ENCODE data around the gene ZNF182. TPM values are rescaled to one million over a fixed set of nuclear protein-coding genes. Genes with fewer than 3 reads are reported as not detected.
A peak's percentile ranks its signal among the peaks of the same experiment; 100 is the strongest.
"Not testable (repeated sequence)": the region's sequence is repeated elsewhere in the genome, so short reads cannot be mapped to it uniquely, and the experiment has no call there.

The ZNF182 gene
- total and polyA plus RNA-seq, 12 donors = 1.9 to 7.3 (median 4.2) TPM

GRCh38 chrX:48016583-48017310, 13.0 kb upstream of the ZNF182 start:
- H3K4me3 ChIP-seq; H3K9me3 ChIP-seq (replicated peaks in 1 of 3); H3K27me3 ChIP-seq; intact Hi-C loops (cut with DNase I); H3K4me1 ChIP-seq (replicated peaks in 1 of 2); H3K27ac ChIP-seq; DNase-seq; H3K36me3 ChIP-seq (replicated peaks in 1 of 2): not testable (repeated sequence)
- WGBS, 4 donors = 90 to 96% methylated on average over 23 to 28 of the region's 46 CpGs; no CpG with 5 or more reads in 2 of the 4 donors

- H3K27ac ChIP-seq; H3K9me3 ChIP-seq (replicated peaks in 1 of 3); H3K36me3 ChIP-seq (replicated peaks in 1 of 2); DNase-seq; H3K27me3 ChIP-seq; H3K4me1 ChIP-seq (replicated peaks in 1 of 2); intact Hi-C loops (cut with DNase I); H3K4me3 ChIP-seq: not testable (repeated sequence)
- WGBS, 4 donors = no CpG with 5 or more reads among the region's 2 CpGs
Observed at GRCh38 chrX:48009445-48009960, 5.7 kb upstream of the ZNF182 start.

- H3K9me3 ChIP-seq (replicated peaks in 1 of 3); H3K27me3 ChIP-seq; intact Hi-C loops (cut with DNase I); H3K36me3 ChIP-seq (replicated peaks in 1 of 2); DNase-seq; H3K4me1 ChIP-seq (replicated peaks in 1 of 2); H3K4me3 ChIP-seq; H3K27ac ChIP-seq: not testable (repeated sequence)
- no CpG with 5 or more reads among the region's 8 CpGs for WGBS, 4 donors
Observed at GRCh38 chrX:48006688-48007087, 2.9 kb upstream of the ZNF182 start, which contains the start of gene SPACA5. TSS of gene SPACA5 (plus strand) at chrX:48006988. CDS start at chrX:48007803, 815 bp downstream.

- H3K27ac ChIP-seq = peak overlapping the region in 4 of 5 donors; percentile 23 to 73 (median 42)
- H3K27me3 ChIP-seq = no peaks in the 10 kb centered on the region
- no peak for TF ChIP-seq POLR2A (IDR thresholded peaks at IDR 0.05)
- TF ChIP-seq CTCF (IDR thresholded peaks at IDR 0.05) = no peak
- H3K36me3 ChIP-seq (replicated peaks in 1 of 2) = no peaks in the 10 kb centered on the region
- peaks cover 0 to 10% of the 10 kb centered on the region in 2 donors for H3K4me1 ChIP-seq (replicated peaks in 1 of 2)
- no peaks in the 10 kb centered on the region for H3K9me3 ChIP-seq (replicated peaks in 1 of 3)
- intact Hi-C loops (cut with DNase I) = no loop called here
- no peak for DNase-seq
- peak overlapping the region in 3 of 4 donors; percentile 33 to 51 (median 36) for H3K4me3 ChIP-seq
- whole genome bisulfite sequencing, 4 donors = 0 to 45% (median 20%) methylated on average over 17 to 18 of the region's 18 CpGs
Observed at GRCh38 chrX:48003367-48003757, 427 bp downstream of the ZNF182 start.

GRCh38 chrX:48002929-48003328, 860 bp downstream of the ZNF182 start:
- Histone ChIP-seq H3K9me3 (replicated peaks in 1 of 3) (no peaks in the 10 kb centered on the region), H3K27ac (no peak overlapping the region), H3K27me3 (no peaks in the 10 kb centered on the region), H3K4me1 (replicated peaks in 1 of 2) (peaks cover 0 to 10% of the 10 kb centered on the region in 2 donors), H3K4me3 (peak overlapping the region in 2 of 4 donors; percentile 36 to 51), H3K36me3 (replicated peaks in 1 of 2) (no peaks in the 10 kb centered on the region)
- intact Hi-C loops (cut with DNase I) = no loop called here
- 52 to 58% (median 55%) methylated on average over 7 of the region's 7 CpGs for WGBS, 4 donors
- DNase-seq = no peak
- no peak for TF ChIP-seq CTCF (IDR thresholded peaks at IDR 0.05)
- no peak for TF ChIP-seq POLR2A (IDR thresholded peaks at IDR 0.05)

GRCh38 chrX:48002319-48002718, 1.5 kb downstream of the ZNF182 start:
- WGBS, 4 donors = 64 to 91% (median 76%) methylated on average over 3 of the region's 3 CpGs
- intact Hi-C loops (cut with DNase I) = no loop called here
- H3K9me3 ChIP-seq (replicated peaks in 1 of 3) = no peaks in the 10 kb centered on the region
- H3K4me1 ChIP-seq (replicated peaks in 1 of 2) = peaks cover 0 to 10% of the 10 kb centered on the region in 2 donors
- no peaks in the 10 kb centered on the region for H3K27me3 ChIP-seq
- no peak overlapping the region for H3K27ac ChIP-seq
- TF ChIP-seq POLR2A (IDR thresholded peaks at IDR 0.05) (no peak), CTCF (IDR thresholded peaks at IDR 0.05) (no peak)
- no peak for DNase-seq
- H3K4me3 ChIP-seq = no peak overlapping the region
- no peaks in the 10 kb centered on the region for H3K36me3 ChIP-seq (replicated peaks in 1 of 2)
